B cell (primary cell): ENCODE data around the gene SEPTIN5. TPM values are rescaled to one million over a fixed set of nuclear protein-coding genes. Genes with fewer than 3 reads are reported as not detected.

Source experiments
- ATAC-seq: fragments of 200-7000 bp; cut with Tn5 transposase; one replicate; pipeline ENCODE4 v1.10.0; 2021; ENCODE audit warnings: low read depth, mild to moderate bottlenecking, moderate number of reproducible peaks, moderate library complexity
- CTCF ChIA-PET: fragments of 350-600 bp; sonication (Branson Sonifier 250); formaldehyde crosslinking; loops from one replicate; lab custom pipeline; 2021; ENCODE audit warnings: antibody characterized with exemption, inconsistent platforms; lab: Charles Lee
- POLR2A ChIA-PET: fragments of 350-600 bp; sonication (Branson Sonifier 250); formaldehyde crosslinking; loops from one replicate; lab custom pipeline; 2021; ENCODE audit warnings: antibody characterized with exemption; lab: Charles Lee
- DNase-seq: peaks from one replicate; pipeline ENCODE4 v3.0.0; 2013
- H2AFZ ChIP-seq: 2 replicates; pipeline ENCODE4 v1.6.1; 2012; ENCODE audit warnings: mild to moderate bottlenecking, low read depth, low read length; ENCODE audit not compliant: insufficient read depth, poor library complexity, severe bottlenecking
- H3K27ac ChIP-seq, 2 donors: 1 replicate in 1 of 2; 2 replicates in 1 of 2; pipeline ENCODE4 v1.5.1; 2012 to 2013; ENCODE audit warnings: low read length in 2 of 2, mild to moderate bottlenecking in 2 of 2, moderate library complexity in 1 of 2
- H3K27me3 ChIP-seq, 4 experiments: fragments of 200-600 bp in 1 of 4; sonication (generic) in 1 of 4; replicated peaks in 1 of 4; 1 replicate in 2 of 4; 2 replicates in 2 of 4; pipeline versions ENCODE4 v1.6.1 to v1.7.0; 2013 to 2016; ENCODE audit warnings: low read length in 3 of 4, mild to moderate bottlenecking in 2 of 4, mixed read lengths in 1 of 4, moderate library complexity in 1 of 4; ENCODE audit not compliant: insufficient read depth in 4 of 4, control insufficient read depth in 3 of 4; ENCODE audit errors: control extremely low read depth in 1 of 4
- H3K36me3 ChIP-seq, 2 experiments: replicated peaks in 1 of 2; 1 replicate in 1 of 2; 2 replicates in 1 of 2; pipeline versions ENCODE4 v1.6.1 to v1.7.1; 2013; ENCODE audit warnings: low read length in 1 of 2; ENCODE audit not compliant: insufficient read depth in 2 of 2, control insufficient read depth in 1 of 2; ENCODE audit errors: control extremely low read depth in 1 of 2, extremely low read depth in 1 of 2
- H3K4me1 ChIP-seq, 2 donors: fragments of 200-600 bp in 1 of 2; sonication (generic) in 1 of 2; 1 replicate in 1 of 2; 2 replicates in 1 of 2; pipeline versions ENCODE4 v1.5.1 to v1.6.1; 2013 to 2017; ENCODE audit warnings: low read length in 2 of 2; ENCODE audit not compliant: control insufficient read depth in 2 of 2, insufficient read depth in 2 of 2
- H3K4me2 ChIP-seq: replicated peaks from 2 replicates; pipeline ENCODE3; 2012; ENCODE audit warnings: mild to moderate bottlenecking, low read depth, low read length; ENCODE audit not compliant: poor library complexity, severe bottlenecking
- H3K4me3 ChIP-seq, 5 experiments: fragments of 200-600 bp in 1 of 5; sonication (generic) in 1 of 5; 1 replicate in 3 of 5; 2 replicates in 2 of 5; pipeline versions ENCODE4 v1.5.1 to v1.7.0; 2011 to 2016; ENCODE audit warnings: low read length in 4 of 5, mild to moderate bottlenecking in 4 of 5, low read depth in 2 of 5, control low read depth in 1 of 5, moderate library complexity in 1 of 5; ENCODE audit not compliant: insufficient read depth in 1 of 5; ENCODE audit errors: control extremely low read depth in 1 of 5, extremely low read depth in 1 of 5
- H3K79me2 ChIP-seq: fragments of 200-600 bp; sonication (generic); one replicate; pipeline ENCODE4 v1.6.0; 2016; ENCODE audit warnings: low read length; ENCODE audit not compliant: control insufficient read depth, insufficient read depth
- H3K9ac ChIP-seq: fragments of 200-600 bp; sonication (generic); 2 replicates; pipeline ENCODE4 v1.6.1; 2017; ENCODE audit warnings: mild to moderate bottlenecking, low read length, moderate library complexity
- H3K9me3 ChIP-seq, 3 donors: one replicate each; pipeline versions ENCODE4 v1.6.1 to v1.7.1; 2013; ENCODE audit warnings: low read length in 2 of 3; ENCODE audit not compliant: control insufficient read depth in 2 of 3, insufficient read depth in 1 of 3; ENCODE audit errors: control extremely low read depth in 1 of 3
- H4K20me1 ChIP-seq: 2 replicates; pipeline ENCODE4 v1.6.0; 2012; ENCODE audit warnings: mild to moderate bottlenecking, low read length; ENCODE audit not compliant: insufficient read depth, control insufficient read depth, poor library complexity, severe bottlenecking
- H3K27ac Mint-ChIP-seq: one replicate; pipeline ENCODE4 v1.8.0; 2021; ENCODE audit warnings: mixed read lengths
- H3K27me3 Mint-ChIP-seq: one replicate; pipeline ENCODE4 v1.8.0; 2021; ENCODE audit warnings: mixed read lengths
- H3K4me1 Mint-ChIP-seq: one replicate; pipeline ENCODE4 v1.8.0; 2021; ENCODE audit warnings: mixed read lengths
- H3K4me3 Mint-ChIP-seq: one replicate; pipeline ENCODE4 v1.8.0; 2021; ENCODE audit warnings: mixed read lengths
- H3K9me3 Mint-ChIP-seq: one replicate; pipeline ENCODE4 v1.8.0; 2022; ENCODE audit warnings: mixed read lengths; ENCODE audit not compliant: insufficient read depth
- EZH2 ChIP-seq: IDR thresholded peaks from 2 replicates; pipeline ENCODE4 v1.6.1; 2012; ENCODE audit warnings: borderline replicate concordance, low read depth, mild to moderate bottlenecking, moderate library complexity, low read length; ENCODE audit not compliant: insufficient read depth, poor library complexity, severe bottlenecking
- WGBS: methylation state at CpG from one replicate; pipeline ENCODE4 v1.1.5; 2013; ENCODE audit warnings: missing lambda C conversion rate; ENCODE audit not compliant: insufficient coverage; 5-methylcytosine and 5-hydroxymethylcytosine counted together
- intact Hi-C: fragments of 100-400 bp; cut with micrococcal nuclease; formaldehyde crosslinking; loops from one replicate; pipeline ENCODE4 v1.10.0; 2022
- polyA plus RNA-seq: library from polyadenylated mRNA; depleted of rRNA; stranded (reverse); fragments of >200 nt; gene quantifications from 2 replicates; pipeline ENCODE4 v1.2.3, GENCODE V29; 2012
- total RNA-seq, 2 donors: library from RNA; stranded (reverse); fragments of 120-200 nt in 1 of 2; gene quantifications; 1 replicate in 1 of 2; 2 replicates in 1 of 2; pipeline versions ENCODE4 v1.2.3 to v1.2.4, GENCODE V29; 2013 to 2022
- TF ChIP-seq, protein P1 (sequence below): fragments of 200-600 bp; IDR thresholded peaks from one replicate; pipeline ENCODE4 v1.8.0; 2022; ENCODE audit warnings: antibody characterized with exemption, mild to moderate bottlenecking

SEPTIN5 gene
- total and polyA plus RNA-seq, 2 donors (not counting 1 experiment from before 2014, with no cell fraction given) = 0.06 TPM; not detected in 1

DNA sequence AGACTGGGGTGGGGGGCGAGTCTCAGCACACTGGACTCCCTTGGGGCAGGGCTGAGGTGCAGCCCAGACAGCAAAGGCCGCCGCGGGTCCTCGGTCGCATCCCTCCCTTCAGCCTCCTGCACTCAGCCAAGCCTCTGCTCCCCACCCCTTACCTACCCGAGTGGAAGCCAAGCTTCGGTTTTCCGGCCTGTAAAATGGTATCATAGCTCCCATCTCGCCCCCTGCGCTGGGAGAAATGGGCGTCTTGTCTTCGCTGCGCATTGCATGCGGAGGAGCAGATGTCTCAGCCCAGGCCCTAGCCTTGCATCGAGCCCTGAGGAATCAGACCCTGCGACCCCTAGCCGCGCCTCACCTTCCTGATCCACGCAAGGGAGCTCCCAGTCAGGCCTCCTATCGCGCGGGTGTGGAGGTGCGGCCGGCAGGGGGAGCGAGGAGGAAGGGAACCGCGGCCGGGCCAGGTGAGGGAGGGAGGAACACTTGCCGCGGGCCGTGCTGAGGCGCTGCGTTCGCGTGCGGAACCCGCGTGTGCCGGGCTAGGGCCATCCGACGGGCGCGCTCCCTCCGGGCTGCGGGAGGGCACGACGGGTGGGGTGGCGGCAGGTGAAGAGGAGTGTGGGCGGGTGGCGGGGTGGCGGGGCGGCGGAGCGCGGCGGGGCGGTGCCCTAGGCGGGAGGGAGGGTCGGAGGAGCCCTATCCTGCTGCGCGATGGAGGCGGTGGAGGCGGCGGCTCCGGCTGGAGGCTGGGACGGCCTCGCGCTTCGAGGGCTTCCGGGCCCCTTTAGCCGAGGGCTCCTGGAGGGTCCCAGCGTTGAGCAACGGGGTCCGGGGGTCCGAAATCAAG, 42.2 kb downstream of the SEPTIN5 start:
- peak; percentile 79 for TF ChIP-seq EZH2
- TF ChIP-seq, protein P1, sequence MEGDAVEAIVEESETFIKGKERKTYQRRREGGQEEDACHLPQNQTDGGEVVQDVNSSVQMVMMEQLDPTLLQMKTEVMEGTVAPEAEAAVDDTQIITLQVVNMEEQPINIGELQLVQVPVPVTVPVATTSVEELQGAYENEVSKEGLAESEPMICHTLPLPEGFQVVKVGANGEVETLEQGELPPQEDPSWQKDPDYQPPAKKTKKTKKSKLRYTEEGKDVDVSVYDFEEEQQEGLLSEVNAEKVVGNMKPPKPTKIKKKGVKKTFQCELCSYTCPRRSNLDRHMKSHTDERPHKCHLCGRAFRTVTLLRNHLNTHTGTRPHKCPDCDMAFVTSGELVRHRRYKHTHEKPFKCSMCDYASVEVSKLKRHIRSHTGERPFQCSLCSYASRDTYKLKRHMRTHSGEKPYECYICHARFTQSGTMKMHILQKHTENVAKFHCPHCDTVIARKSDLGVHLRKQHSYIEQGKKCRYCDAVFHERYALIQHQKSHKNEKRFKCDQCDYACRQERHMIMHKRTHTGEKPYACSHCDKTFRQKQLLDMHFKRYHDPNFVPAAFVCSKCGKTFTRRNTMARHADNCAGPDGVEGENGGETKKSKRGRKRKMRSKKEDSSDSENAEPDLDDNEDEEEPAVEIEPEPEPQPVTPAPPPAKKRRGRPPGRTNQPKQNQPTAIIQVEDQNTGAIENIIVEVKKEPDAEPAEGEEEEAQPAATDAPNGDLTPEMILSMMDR = peak; percentile 51
- POLR2A ChIA-PET = no interaction called here
- Histone ChIP-seq H3K4me2 (peak overlapping the region; percentile 78), H3K4me1 (peaks cover 34 to 46% of the 10 kb centered on the region in 2 donors), H3K27me3 (peaks cover 0 to 78% (median 40%) of the 10 kb centered on the region in 4 experiments), H2AFZ (peak overlapping the region; percentile 43), H3K4me3 (peak overlapping the region in 4 of 5 experiments; percentile 31 to 51 (median 41)), H3K27ac (no peak overlapping the region), H3K9me3 (peaks cover 0 to 19% (median 0%) of the 10 kb centered on the region in 3 donors), H4K20me1 (no peaks in the 10 kb centered on the region), H3K9ac (peak overlapping the region; percentile 54), H3K36me3 (no peaks in the 10 kb centered on the region), H3K79me2 (no peaks in the 10 kb centered on the region)
- peaks cover 33% of the 10 kb centered on the region for H3K4me1 Mint-ChIP-seq
- H3K27ac Mint-ChIP-seq = no peak overlapping the region
- H3K4me3 Mint-ChIP-seq = peak overlapping the region; percentile 83
- intact Hi-C loops = loop anchor here (1.0 kb wide), 2 partner anchors 99 to 154 kb away; no protein-coding TSS in a partner anchor
- ATAC-seq (peak; percentile 53), DNase-seq (peak; percentile 72)
- WGBS = 5% methylated on average over 71 of the region's 76 CpGs
- CTCF ChIA-PET = interaction anchor here (0.8 to 2.3 kb wide), 9 partner anchors 14 to 192 kb away, joined by 3 to 20 read pairs (median 4); no protein-coding TSS in a partner anchor
- no peaks in the 10 kb centered on the region for H3K9me3 Mint-ChIP-seq
- H3K27me3 Mint-ChIP-seq = peaks cover 50% of the 10 kb centered on the region
